Medulla oblongata (tissue), 1 donor: ENCODE results near the gene NME3.
"Not testable (repeated sequence)": the region's sequence is repeated elsewhere in the genome, so short reads cannot be mapped to it uniquely, and the experiment has no call there.

ENCODE experiments used
- DNase-seq: peaks from one replicate; pipeline ENCODE4 v3.0.0-alpha.2; 2015; ENCODE audit errors: extremely low spot score

NME3 gene

GRCh38 chr16:1771188-1771863, at the start of gene NME3:
TSS of gene NME3 (minus strand) at chr16:1771543. CDS start at chr16:1771534, 9 bp downstream.
- peak; percentile 59 for DNase-seq

- no peak for DNase-seq
Observed at GRCh38 chr16:1820946-1821290, 49.6 kb upstream of the NME3 start.

- no peak for DNase-seq
Observed at GRCh38 chr16:1820096-1820945, 49.0 kb upstream of the NME3 start.

GRCh38 chr16:1819611-1820010, 48.3 kb upstream of the NME3 start:
- DNase-seq: no peak

- no peak for DNase-seq
Observed at GRCh38 chr16:1818873-1819525, 47.7 kb upstream of the NME3 start.

GRCh38 chr16:1818204-1818872, 47.0 kb upstream of the NME3 start:
- no peak for DNase-seq

- no peak for DNase-seq
Observed at GRCh38 chr16:1817716-1818115, 46.4 kb upstream of the NME3 start.

- no peak for DNase-seq
Observed at GRCh38 chr16:1817276-1817589, 45.9 kb upstream of the NME3 start.

GRCh38 chr16:1816396-1817275, 45.3 kb upstream of the NME3 start:
- no peak for DNase-seq

GRCh38 chr16:1815461-1815860, 44.1 kb upstream of the NME3 start:
- no peak for DNase-seq

- peak; percentile 21 for DNase-seq
Observed at GRCh38 chr16:1812732-1813163, 41.4 kb upstream of the NME3 start.

- DNase-seq: no peak
Observed at GRCh38 chr16:1810536-1810935, 39.2 kb upstream of the NME3 start.

- no peak for DNase-seq
Observed at GRCh38 chr16:1810106-1810505, 38.8 kb upstream of the NME3 start.

GRCh38 chr16:1809281-1809801, 38.0 kb upstream of the NME3 start:
- DNase-seq: no peak

GRCh38 chr16:1808691-1809090, 37.3 kb upstream of the NME3 start:
- DNase-seq: no peak

- DNase-seq: no peak
Observed at GRCh38 chr16:1807626-1808025, 36.3 kb upstream of the NME3 start.

- no peak for DNase-seq
Observed at GRCh38 chr16:1800701-1801100, 29.4 kb upstream of the NME3 start.

- DNase-seq: not testable (repeated sequence)
Observed at GRCh38 chr16:1799263-1799662, 27.9 kb upstream of the NME3 start.

GRCh38 chr16:1794908-1795666, 23.7 kb upstream of the NME3 start:
- no peak for DNase-seq

- no peak for DNase-seq
Observed at GRCh38 chr16:1794221-1794871, 23.0 kb upstream of the NME3 start.
